Occipital lobe (tissue), 2 donors: ENCODE data around the gene TP53. TPM values are rescaled to one million over a fixed set of nuclear protein-coding genes. Genes with fewer than 3 reads are reported as not detected.

Experiments used
- DNase-seq: peaks from one replicate; lab custom pipeline; 2025; lab: John Stamatoyannopoulos, UW
- total RNA-seq: library from RNA; depleted of rRNA; stranded (reverse); fragments of >200 nt; gene quantifications from one replicate; pipeline ENCODE4 v1.2.3, GENCODE V29; 2014

The TP53 gene
- total RNA-seq, result 9.4 TPM

DNA sequence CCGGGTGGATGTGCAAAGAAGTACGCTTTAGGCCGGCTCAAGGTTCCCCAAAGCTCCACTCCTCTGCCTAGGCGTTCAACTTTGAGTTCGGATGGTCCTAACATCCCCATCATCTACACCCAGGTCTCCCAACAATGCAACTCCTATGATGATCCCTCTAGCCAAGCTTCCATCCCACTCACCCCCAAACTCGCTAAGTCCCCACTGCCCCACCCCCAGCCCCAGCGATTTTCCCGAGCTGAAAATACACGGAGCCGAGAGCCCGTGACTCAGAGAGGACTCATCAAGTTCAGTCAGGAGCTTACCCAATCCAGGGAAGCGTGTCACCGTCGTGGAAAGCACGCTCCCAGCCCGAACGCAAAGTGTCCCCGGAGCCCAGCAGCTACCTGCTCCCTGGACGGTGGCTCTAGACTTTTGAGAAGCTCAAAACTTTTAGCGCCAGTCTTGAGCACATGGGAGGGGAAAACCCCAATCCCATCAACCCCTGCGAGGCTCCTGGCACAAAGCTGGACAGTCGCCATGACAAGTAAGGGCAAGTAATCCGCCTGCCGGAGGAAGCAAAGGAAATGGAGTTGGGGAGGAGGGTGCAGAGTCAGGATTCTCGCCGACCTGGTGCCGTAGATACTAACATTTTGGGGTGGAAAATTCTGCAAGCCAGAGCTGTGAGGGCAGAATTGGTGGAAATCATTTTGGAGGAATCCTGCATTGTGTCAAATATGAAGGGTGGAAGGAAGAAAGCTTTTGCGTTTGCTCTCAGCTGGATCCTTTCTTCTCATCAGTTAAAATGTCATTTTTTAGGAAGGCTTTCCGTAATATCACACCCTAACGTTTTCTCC lies at the start of gene TP53:
Gene TP53, minus strand, starts transcription at position 419 of the 836 bp plus-strand sequence. CDS start 10,896 bp downstream, outside the sequence.
- peak; percentile 84 for DNase-seq

DNA sequence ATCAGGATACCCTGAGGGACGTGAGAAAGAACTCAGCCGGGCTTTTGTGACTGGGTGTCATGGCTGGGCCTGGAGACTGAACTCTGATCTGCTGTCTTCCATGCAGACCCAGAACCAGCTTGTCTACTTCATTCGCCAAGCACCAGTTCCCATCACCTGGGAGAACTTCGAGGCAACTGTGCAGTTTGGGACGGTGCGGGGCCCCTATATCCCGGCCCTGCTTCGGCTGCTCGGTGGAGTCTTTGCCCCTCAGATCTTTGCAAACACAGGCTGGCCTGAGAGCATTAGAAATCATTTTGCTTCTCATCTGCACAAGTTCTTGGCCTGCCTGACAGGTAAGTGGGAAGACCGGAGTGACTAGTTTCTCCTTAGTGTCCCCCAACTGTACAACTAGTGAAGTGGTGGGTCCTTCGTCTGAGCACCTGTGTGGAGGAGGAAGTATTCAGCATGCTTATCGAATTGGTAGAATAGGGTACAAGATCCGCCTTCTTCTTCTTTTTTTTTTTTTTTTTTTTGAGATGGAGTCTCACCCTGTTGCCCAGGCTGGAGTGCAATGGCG lies 45.8 kb upstream of the TP53 start:
- no peak for DNase-seq

DNA sequence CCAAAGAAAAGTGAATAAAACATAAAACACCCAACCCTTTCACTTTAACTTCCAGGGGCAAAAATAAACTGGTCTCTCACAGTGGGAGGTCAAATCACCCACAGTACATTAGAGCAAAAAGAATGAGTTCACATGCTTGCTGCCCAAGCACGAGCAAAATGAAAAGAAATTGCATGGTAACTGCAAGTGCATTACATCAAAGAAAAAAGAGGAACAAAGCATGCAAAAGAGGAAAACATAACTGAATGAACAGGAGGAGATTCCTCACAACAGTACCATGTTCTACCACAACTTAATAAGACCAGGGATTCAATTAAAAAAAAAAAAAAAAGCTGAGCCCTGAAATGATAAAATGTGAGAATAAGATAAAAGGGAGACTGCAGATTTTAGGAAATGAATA lies 42.5 kb upstream of the TP53 start:
- DNase-seq, result no peak

DNA sequence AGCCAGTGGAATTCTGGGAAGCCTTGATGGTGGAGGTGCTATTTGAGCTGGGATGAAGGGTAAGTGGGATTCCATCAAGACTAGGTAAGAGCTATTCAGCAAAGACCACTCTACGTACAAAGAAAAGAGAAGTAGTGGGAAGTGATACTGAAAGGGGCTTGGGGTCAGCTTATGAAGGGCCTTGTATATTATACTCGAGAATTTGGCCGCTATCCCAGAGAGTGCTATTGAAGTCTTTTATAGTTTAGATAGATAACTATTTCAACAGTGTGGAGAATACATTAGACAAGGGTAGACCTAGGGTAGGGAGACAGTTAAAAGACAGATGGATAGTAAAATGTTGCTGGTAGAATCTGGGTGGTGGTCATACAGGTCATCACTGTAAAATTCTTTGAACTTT lies 40.6 kb upstream of the TP53 start:
- no peak for DNase-seq

DNA sequence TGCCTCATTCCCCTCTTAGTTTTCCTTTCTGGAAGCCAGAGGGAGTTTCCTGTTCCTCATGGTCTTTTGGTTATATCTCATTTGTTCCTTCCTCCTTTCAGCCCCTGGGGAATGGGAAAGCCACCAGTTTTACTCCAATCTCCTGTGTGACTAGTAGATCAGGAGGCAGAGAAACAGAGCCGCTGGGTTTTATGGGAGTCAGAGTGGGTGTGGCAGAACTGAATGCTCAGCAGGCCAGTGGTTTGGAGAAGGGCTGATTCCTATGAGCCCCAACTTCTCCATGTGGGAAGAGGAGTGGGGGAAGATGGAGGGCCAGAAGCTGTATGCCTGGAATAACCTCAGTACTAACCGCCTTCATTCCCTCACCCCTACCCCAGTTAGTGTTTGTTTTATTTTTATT lies 34.3 kb upstream of the TP53 start:
- no peak for DNase-seq

DNA sequence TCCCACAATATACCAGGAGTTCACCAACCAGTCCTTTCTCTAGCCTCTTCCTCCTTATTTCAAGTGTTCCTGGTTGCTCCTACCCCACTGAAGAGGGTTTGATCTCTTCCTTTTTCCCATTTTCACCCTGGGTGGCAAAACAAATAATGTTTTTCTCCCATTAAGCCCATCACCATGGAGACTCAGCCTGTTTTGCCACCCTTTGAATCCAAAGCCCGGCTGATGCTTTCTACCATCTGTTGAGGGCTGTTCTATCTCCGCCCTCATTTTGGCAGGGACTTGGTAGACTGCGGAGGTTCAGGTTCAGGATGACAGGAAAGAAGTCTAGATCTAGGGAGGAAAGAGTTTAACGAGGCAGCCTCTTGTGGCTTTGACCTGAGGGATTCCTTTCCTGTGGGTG lies 32.8 kb upstream of the TP53 start:
- DNase-seq, result no peak

DNA sequence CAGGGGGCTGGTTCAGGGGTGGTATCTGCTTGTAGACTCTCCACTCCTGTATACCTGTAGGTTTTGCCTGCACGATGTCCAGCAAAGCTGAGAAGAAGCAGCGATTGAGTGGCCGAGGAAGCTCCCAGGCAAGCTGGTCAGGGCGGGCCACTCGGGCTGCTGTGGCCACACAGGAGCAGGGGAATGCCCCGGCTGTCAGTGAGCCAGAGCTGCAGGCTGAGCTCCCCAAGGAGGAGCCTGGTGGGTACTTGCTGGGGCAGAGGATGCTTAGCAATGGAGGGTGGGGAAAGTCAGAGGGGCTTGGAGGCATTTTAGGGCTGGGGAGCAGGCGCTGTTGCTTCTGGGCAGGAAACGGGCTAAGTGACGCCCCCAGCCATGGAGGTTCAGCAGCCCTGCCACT lies 32.4 kb upstream of the TP53 start:
- DNase-seq, result no peak

DNA sequence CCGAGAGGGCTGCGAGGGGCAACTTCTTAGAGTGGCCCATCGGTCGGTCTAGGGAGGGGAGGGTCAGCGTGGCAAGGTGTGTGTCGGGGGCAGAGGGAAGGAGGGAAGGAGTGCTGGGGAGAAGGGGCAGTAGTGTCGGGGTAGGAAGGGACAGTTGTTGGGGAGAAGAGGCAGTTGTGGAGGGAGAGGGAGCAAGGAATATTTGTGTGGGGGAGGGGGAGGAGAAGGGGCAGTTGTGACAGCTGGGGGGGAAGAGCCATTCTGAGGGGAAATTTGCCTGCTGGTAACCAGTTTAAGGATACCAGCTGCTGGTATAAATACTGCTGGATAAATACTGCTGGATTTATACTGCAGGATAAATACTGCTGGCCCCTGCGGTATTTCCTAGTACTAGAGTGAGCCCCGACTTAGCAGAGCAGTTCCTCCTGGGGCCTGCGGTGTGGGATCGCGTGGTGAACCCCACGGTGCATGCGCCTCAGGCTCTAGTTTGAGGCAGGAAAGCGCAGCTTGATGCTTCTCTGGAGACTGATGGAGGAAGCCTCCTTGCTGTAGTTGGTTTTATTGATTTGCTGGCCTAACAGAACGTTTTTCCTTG lies 30.6 kb upstream of the TP53 start:
- no peak for DNase-seq

DNA sequence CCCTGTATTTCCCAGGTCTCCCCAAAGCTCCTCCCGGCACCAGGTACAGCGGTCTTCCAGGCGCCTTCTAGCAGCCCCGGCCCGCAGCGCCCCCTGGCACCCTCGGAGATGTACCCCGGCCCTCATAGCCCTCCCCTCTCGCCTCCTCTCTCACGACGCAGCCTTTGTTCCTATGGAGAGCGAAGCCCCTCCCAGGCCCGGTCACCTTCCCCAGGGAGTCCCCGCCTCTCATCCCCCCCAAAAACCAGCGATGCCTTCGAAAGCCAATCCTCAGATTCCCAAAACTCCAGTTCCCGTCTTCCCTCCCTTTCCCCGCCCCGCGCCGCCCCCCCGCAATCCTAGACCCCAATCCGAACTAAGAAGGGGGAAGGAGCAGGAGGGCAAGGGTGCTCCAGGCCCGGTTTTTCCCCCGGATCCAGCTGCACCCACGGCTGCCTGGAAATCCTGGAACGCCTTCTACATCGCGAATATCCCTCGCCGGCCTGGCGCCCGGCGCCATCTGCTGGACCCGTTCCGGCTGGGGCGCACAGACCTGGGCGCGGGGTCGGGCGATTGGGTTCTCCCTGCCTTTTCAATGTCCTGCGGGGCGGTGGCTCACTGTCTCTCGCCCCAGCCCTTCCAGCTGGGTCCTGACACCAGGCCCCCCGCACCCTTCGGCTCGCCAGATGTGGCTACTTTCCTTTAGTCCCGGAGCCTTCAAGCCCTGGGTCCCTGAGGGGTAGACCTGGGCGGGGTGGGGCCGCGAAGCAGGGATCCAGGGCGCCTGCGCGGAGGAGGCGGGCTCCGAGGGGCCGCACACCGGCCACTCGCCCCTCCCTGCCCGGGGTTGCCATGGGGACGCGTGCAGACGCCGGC lies 29.8 kb upstream of the TP53 start, which contains the start of gene DNAH2:
Gene DNAH2, plus strand, starts transcription at position 844 of the 855 bp plus-strand sequence. CDS start 1,991 bp downstream, outside the sequence.
- DNase-seq, result peak; percentile 72

DNA sequence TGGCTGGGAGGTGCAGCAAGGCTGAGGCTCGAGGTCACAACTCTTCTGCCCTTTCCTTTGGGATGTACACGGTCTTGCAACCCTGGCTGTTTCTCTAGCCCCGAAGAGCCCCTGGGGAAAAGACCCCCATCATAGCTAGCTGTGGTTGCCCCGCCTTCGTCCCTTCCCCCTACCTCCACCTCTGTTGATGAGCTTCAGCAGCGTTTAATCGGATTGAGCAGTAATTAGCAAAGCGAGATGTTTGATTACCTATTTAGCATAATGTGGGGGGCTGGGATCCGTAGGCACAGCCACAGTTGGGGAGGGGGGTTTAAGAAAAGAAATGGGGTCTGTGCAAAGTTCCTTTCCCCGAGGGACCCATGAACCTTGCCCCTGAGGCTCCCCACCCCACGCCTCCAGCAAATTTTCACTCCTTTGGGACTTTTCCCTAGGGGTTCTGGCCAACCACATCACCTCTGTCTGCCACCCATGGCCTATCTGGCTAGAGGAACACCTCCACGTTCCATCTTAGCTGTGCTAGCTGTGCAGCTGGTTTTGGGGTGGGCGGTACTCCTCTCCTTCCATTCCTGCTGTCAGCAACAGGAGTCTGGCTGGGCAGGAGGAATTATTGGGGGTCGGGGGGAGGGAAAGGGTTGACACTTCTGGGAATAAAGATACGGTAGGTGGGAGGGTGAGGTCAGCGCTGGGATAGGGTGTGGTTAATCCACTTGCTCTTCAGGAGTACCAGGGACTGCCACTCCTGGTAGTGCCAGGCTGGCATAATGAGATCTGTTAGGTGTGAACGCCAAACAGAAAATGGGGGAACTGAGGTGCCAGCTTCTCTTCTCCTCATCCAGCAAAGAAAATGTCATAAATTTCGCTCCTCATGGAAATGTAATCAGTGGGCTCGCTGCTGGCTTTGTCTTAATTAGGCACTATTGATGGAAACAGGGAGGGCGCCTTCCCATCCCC lies 28.9 kb upstream of the TP53 start:
- DNase-seq, result no peak

DNA sequence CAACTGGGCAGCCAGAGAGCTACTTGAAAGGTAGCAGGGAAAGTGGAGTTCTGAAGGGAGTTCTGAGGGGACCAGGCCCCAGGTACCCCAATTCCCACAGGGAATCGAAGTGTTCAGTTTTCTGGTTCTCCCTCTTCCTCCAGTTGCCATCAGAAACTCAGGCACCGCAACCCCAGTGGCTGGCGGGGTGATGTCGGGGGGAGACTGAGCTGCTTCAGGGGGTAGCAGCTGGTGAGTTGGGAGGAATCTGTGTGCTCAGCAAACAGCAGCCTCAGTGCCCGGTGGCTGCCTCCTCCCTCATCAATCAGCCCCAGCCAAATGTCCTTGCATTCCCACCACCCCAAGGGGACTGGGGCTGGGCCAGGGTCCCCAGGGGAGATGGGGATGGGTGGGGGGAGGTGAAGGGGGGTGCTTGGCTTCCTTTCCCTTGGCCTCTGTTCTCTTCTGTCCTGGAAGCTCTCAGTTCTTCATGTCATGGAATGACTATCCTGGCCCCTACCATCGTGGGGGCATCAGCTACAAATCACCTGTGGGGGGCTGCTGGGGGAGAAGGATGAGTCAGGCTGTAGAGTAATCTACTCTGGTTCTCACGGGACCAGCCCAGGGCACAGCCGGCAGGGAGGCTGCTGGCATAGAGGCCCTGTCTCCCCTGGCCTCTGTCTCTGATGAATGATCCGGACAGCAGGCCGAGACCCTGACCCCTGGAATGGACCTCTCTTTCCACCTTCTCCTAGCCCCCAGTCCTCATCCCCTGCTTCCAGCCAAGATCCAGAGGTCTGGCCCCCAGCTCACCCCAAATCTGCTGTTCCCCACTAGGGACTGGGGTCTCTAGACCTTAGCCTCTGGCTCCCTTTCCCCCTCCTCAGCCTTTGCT lies 27.7 kb upstream of the TP53 start:
- no peak for DNase-seq

DNA sequence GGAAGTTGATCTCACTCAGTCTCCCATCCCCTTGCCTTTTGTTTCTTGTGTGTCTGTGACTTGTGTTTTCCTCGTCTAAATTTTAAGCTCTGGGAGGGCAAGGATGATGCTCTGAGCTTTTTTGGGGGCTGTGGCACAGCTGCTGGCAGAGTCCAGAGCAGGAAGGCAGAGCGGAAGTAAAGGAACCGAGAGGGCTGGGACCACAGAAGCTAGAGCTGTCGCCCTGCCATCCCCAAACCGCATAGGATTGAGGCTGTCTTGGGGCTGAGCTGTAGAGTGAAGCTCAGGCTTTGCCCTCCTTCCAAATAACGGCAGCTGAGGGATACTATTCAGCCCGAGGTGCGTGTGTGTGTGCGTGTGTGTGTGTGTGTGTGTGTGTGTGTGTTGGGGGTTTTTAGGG lies 26.5 kb upstream of the TP53 start:
- DNase-seq, result no peak

DNA sequence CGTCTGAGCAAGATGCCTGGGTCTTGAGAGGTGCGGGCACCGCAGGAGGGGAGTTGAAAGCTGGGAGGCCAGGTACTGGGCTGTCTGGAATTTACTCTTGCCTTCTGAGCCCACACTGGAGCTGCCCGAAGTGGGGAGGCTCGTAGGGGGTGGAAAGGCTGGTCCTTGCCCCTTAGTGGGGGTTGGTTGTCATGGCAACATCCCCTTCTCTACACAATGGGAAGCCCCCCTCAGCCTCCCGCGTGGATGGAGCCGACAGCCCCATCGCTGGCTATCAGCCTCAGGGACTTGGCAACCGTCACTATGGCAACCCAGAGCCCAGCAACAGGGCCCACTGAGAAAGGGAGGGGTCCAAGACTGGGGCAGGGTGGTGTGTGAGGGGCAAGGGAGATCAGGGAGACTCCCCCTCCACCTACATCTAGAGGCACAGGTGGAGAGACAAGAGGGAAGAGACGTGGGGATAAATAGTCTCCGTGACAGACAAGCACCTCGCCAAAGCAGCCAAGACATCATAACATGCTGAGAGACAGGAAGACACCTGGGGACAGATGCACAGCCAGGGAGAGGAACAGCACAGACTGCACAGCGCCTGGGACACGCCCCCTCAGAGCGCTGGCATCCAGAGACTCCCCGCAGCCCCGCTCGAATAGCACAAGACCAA lies 25.0 kb upstream of the TP53 start:
- no peak for DNase-seq

DNA sequence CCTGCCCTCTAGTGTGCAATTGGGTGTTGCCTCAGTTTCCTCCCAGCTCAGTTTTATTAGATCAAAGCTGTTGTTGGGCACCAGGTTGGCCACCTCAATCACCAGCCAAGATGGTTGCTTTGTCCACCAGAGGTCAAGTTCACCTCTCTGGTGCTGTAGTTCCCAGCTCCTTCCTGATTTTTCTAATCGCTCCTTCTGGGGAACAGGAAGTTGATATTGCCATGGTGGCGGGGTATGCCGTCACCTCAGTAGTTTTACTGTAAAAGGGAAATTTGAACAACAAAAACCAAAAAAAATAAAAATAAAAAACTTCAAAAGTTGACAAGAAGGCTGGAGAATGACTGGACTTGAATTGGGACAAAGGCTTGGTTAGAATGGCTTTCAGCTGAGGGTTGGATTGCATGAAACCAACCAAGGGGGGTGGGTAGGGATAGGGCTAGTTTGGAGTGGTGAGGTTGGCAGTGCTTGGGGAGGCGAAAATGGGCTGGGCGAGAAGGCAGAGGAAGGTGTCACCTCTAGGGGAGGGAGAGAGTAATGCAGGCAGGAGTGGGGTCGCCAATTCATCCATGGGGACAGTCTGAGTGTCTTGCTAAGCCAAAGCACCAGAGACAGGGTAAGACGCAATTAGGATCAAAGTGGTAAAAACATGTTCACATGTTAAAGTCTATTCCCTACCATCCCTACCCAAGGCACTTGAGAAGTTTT lies 23.9 kb upstream of the TP53 start:
- no peak for DNase-seq

DNA sequence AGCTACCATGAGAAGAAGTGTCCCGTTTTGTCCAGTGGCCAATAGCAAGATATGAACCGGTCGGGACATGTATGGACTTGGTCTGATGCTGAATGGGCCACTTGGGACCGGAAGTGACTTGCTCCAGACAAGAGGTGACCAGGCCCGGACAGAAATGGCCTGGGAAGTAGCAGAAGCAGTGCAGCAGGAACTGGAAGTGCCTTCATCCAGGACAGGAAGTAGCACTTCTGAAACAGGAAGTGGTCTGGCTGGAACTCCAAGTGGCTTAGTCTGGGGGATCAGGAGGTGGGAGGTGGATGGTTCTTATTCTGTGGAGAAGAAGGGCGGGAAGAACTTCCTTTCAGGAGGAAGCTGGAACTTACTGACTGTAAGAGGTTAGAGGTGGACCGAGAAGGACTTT lies 23.0 kb upstream of the TP53 start:
- DNase-seq, result no peak

DNA sequence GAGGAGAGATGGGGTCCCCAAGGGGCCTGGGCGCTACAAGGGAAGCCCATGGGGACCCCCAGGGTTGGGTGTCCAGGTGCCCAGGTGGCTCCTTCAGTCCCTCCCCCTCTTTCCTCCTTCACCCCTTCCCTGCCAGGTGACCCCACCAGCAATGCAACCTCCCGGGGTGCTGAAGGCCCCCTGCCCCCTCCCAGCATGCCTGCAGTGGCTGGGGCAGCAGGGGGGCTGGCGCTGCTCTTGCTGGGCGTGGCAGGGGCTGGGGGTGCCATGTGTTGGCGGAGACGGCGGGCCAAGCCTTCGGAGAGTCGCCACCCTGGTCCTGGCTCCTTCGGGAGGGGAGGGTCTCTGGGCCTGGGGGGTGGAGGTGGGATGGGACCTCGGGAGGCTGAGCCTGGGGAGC lies 21.7 kb upstream of the TP53 start:
- DNase-seq, result no peak

DNA sequence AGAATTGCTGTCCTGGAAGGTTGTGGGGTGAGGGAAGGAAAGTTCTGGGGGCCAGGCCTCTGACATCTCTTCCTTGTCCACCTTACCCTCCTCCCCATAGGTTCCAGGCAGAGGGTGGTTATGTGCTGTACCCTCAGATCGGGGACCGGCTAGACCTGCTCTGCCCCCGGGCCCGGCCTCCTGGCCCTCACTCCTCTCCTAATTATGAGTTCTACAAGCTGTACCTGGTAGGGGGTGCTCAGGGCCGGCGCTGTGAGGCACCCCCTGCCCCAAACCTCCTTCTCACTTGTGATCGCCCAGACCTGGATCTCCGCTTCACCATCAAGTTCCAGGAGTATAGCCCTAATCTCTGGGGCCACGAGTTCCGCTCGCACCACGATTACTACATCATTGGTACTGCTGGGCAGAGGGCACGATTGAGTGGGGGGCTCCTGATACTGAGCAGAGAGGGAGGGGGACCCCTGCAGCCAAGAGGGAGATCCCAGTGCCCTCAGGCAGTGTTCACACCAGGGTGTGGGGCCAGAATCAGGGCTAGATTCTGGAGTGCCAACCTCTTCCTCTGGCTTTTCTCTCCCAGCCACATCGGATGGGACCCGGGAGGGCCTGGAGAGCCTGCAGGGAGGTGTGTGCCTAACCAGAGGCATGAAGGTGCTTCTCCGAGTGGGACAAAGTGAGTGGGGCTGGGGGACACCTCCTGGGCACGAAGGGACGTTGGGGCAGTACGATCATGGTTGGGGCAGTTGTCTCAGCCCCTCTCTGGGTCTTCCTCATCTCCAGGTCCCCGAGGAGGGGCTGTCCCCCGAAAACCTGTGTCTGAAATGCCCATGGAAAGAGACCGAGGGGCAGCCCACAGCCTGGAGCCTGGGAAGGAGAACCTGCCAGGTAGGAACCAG lies 20.8 kb upstream of the TP53 start:
- no peak for DNase-seq
